Measurements from ENCODE around the gene PAX5. TPM values are rescaled to one million over a fixed set of nuclear protein-coding genes. Genes with fewer than 3 reads are reported as not detected.

PAX5 gene
- total RNA-seq, 1 experiment from 2014 or later: 0.39 TPM

GRCh38 chr9:36835271-36835996 lies 198.6 kb downstream of the PAX5 start:
- TF ChIP-seq CTCF (conservative IDR thresholded peaks at IDR 0.05): no peak
- no CpG with 5 or more reads among the region's 18 CpGs for WGBS (ENCODE audit: extremely low coverage, insufficient read length, low lambda C conversion rate)

More at GRCh38 chr9:36835271-36835996, 198.6 kb downstream of the PAX5 start:
- no peak overlapping the region for H3K18ac ChIP-seq (ENCODE audit: insufficient read length, low read depth, low read length)
- Mint-ChIP-seq H3K9me3 (no peaks in the 10 kb centered on the region), H3K36me3 (ENCODE audit: insufficient read depth in 1 of 3, low read depth in 3 of 3) (no peaks in the 10 kb centered on the region), H3K27me3 (ENCODE audit: low read depth) (peaks cover 4% of the 10 kb centered on the region), H3K4me3 (no peak overlapping the region), H3K27ac (peak overlapping the region in 1 of 3 experiments; percentile 84; a peak in 1 of 7 replicates), H3K4me1 (peaks cover 20 to 41% of the 10 kb centered on the region in 2 experiments)
- no peak overlapping the region for H3K27ac ChIP-seq (ENCODE audit: insufficient read length, low read depth, low read length)
- no peak overlapping the region for H3K4me2 ChIP-seq (ENCODE audit: insufficient read depth, insufficient read length, low read length)
- no peak overlapping the region for H2BK15ac ChIP-seq (ENCODE audit: low read depth, low read length)
- no peaks in the 10 kb centered on the region for H3K79me1 ChIP-seq (ENCODE audit: insufficient read depth, low read depth, low read length, poor library complexity, severe bottlenecking)
- DNase-seq: no peak
- no peak overlapping the region for H2BK120ac ChIP-seq (ENCODE audit: low read depth, low read length, poor library complexity, severe bottlenecking)
- no peak overlapping the region for H3K9ac ChIP-seq (ENCODE audit: extremely low read depth, insufficient read length, low read length)
- no peaks in the 10 kb centered on the region for H3K27me3 ChIP-seq (ENCODE audit: insufficient read depth, low read length)
- no peak overlapping the region for H3K56ac ChIP-seq (ENCODE audit: insufficient read length, low read depth, low read length)
- H2BK20ac ChIP-seq (ENCODE audit: low read depth, low read length, poor library complexity, severe bottlenecking): no peak overlapping the region
- no peak overlapping the region for H3K23ac ChIP-seq (ENCODE audit: insufficient read length, low read depth, low read length)
- H3K23me2 ChIP-seq (ENCODE audit: insufficient read length, low read depth, low read length, poor library complexity, severe bottlenecking): peaks cover 2% of the 10 kb centered on the region
- H3T11ph ChIP-seq (ENCODE audit: low read length): no peak overlapping the region
- H2BK12ac ChIP-seq (ENCODE audit: insufficient read length, low read depth, low read length): no peak overlapping the region
- H4K8ac ChIP-seq (replicated peaks; ENCODE audit: insufficient read length, low read depth, low read length): no peak overlapping the region
- no peak overlapping the region for H2AK5ac ChIP-seq (ENCODE audit: insufficient read length, low read length)
- no peaks in the 10 kb centered on the region for H4K20me1 ChIP-seq (ENCODE audit: control insufficient read depth, insufficient read depth, insufficient read length)
- H3K14ac ChIP-seq (ENCODE audit: insufficient read depth, low read length): no peak overlapping the region
- H2BK5ac ChIP-seq (ENCODE audit: insufficient read length, low read length): no peak overlapping the region
- H2AFZ ChIP-seq (ENCODE audit: low read length): no peak overlapping the region
- no peaks in the 10 kb centered on the region; the same call in 1 of the 2 replicates for H3K4me1 ChIP-seq (ENCODE audit: insufficient read depth, low read length)
- no peak overlapping the region for H3K4ac ChIP-seq (ENCODE audit: low read depth, low read length)
- H4K5ac ChIP-seq (ENCODE audit: insufficient read length, low read depth, low read length): no peak overlapping the region
- H3K9me3 ChIP-seq (ENCODE audit: control insufficient read depth, low read depth, low read length): no peaks in the 10 kb centered on the region
- no peaks in the 10 kb centered on the region for H3K79me2 ChIP-seq (ENCODE audit: insufficient read depth, low read length)
- H4K91ac ChIP-seq (ENCODE audit: insufficient read length, low read depth, low read length): no peak overlapping the region
